Muscle of leg (tissue), 11 donors: ENCODE results near the gene LCA5. TPM values are rescaled to one million over a fixed set of nuclear protein-coding genes. Genes with fewer than 3 reads are reported as not detected.
"Not testable (repeated sequence)": the region's sequence is repeated elsewhere in the genome, so short reads cannot be mapped to it uniquely, and the experiment has no call there.

Experiments used
- DNase-seq: peaks from one replicate; pipeline ENCODE4 v3.0.0; 2013
- H3K27ac ChIP-seq: one replicate; pipeline ENCODE4 v1.5.1; 2013; ENCODE audit warnings: mild to moderate bottlenecking, low read length, control low read depth
- H3K27me3 ChIP-seq: one replicate; pipeline ENCODE4 v1.6.1; 2013; ENCODE audit warnings: low read length; ENCODE audit not compliant: control insufficient read depth, insufficient read depth
- H3K36me3 ChIP-seq: one replicate; pipeline ENCODE4 v1.6.1; 2013; ENCODE audit warnings: low read length; ENCODE audit not compliant: control insufficient read depth, insufficient read depth
- H3K4me1 ChIP-seq: one replicate; pipeline ENCODE4 v1.6.1; 2013; ENCODE audit warnings: low read length; ENCODE audit not compliant: control insufficient read depth, insufficient read depth
- H3K4me3 ChIP-seq: one replicate; pipeline ENCODE4 v1.5.1; 2013; ENCODE audit warnings: low read length, control low read depth
- H3K9me3 ChIP-seq: replicated peaks from 2 replicates; pipeline ENCODE4 v1.6.1; 2013; ENCODE audit warnings: low read depth, low read length; ENCODE audit not compliant: control insufficient read depth
- WGBS: methylation state at CpG from one replicate; pipeline ENCODE4 v1.1.5; 2013; ENCODE audit warnings: missing lambda C conversion rate; ENCODE audit not compliant: insufficient coverage; 5-methylcytosine and 5-hydroxymethylcytosine counted together
- polyA plus RNA-seq, 8 donors: library from polyadenylated mRNA; unstranded; fragments of 120-200 nt; gene quantifications; one replicate each; pipeline versions ENCODE4 v1.2.1 to v1.2.3, GENCODE V29; 2013; ENCODE audit warnings: inconsistent platforms in 1 of 8, low replicate concordance in 1 of 8; ENCODE audit not compliant: insufficient read length in 8 of 8, insufficient read depth in 1 of 8
- total RNA-seq: library from RNA; stranded (reverse); fragments of 120-200 nt; gene quantifications from one replicate; pipeline ENCODE4 v1.2.4, GENCODE V29; 2013

Gene LCA5
- total and polyA plus RNA-seq, 9 donors = 2.9 to 5.9 (median 4.4) TPM

DNA sequence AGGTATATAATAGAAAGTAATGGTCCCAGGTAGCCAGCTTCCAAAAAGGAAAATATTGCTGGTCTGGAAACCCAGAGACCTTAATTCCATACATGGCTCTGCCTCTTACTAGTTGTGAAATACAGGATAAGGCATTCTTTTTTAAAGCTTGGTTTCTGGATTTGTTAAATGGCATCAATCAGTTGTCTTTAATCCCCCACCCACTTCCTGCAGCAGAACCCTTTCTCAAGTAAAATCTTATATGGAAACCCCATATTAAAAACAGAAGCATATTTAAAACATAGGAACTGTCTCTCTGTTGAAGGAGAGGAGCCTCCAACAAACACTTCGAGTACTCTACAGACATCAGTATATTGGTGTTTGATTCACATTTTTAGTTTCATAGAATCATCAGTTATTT lies 6.2 kb upstream of the LCA5 start:
- Histone ChIP-seq H3K27ac (no peak overlapping the region), H3K4me3 (no peak overlapping the region)
- WGBS = no CpG with 5 or more reads among the region's 1 CpG

DNA sequence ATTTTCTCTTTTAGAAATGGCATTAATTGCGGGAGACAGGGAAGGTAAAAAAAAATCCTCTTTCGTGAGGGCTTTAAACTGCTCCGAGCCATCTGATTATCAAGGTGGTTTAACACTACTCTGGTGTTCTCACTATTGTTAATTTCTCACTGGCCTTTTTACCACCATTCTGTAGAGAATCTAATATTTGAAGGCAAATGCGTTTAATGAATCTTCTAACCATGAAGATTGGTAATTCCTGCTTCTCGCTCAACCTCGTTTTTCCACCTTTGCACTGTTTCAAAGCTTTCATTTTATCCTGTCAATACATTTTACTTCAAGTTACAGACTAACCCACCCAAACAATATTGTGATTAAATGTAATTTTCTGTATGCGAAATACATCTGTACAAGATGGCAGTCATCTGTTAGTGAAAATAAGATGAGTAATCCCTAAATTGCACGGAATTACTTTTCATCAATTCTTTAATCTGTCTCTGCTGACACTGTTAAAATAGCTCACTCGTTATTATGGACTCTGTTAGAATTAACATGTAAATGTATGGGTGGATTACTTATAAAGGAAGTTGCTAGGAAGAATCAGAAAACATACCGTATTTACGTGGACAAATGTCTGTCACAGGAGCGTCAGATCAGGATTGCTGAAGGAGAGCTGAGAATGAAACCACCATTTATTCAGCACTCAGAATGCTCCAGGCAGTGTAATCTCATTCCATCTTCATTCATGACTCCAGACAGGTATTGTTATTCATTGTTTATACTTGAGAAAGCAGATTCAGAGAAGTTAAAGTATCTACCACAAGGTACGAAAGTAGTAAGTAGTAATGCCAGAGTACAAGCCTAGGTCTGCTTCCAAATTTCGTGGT lies 1.1 kb upstream of the LCA5 start:
- no peaks in the 10 kb centered on the region for H3K4me1 ChIP-seq
- DNase-seq = peak; percentile 29
- H3K36me3 ChIP-seq = no peaks in the 10 kb centered on the region
- H3K9me3 ChIP-seq = no peaks in the 10 kb centered on the region
- H3K27me3 ChIP-seq = no peaks in the 10 kb centered on the region
- peak overlapping the region; percentile 85 for H3K4me3 ChIP-seq
- peak overlapping the region; percentile 94 for H3K27ac ChIP-seq
- WGBS = 0% methylated on average over 1 of the region's 14 CpGs

More for the DNA sequence above, 6.2 kb upstream of the LCA5 start:
- no peak for DNase-seq
- H3K4me1 ChIP-seq = peaks cover 10% of the 10 kb centered on the region
- no peaks in the 10 kb centered on the region for H3K27me3 ChIP-seq
- peaks cover 5% of the 10 kb centered on the region for H3K36me3 ChIP-seq
- H3K9me3 ChIP-seq = no peaks in the 10 kb centered on the region

DNA sequence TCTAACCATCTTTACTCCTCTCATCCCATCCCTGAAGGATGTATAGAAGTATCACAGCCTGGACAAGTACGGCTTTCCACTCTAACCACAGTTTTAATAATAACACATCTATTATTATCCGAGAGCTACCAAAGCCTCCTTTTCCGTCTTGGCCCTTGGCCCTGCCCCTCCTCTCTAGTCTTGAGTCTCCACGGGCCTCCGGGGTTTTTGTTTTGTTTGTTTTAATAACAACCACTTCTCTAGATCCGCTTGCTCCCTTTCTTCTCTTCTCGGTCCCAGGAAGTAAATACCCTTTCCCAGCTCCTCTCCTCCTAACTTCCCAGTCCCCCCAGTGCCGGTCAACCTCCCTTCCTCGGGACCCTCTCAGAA lies 661 bp downstream of the LCA5 start:
- Histone ChIP-seq H3K9me3 (no peaks in the 10 kb centered on the region), H3K4me3 (peak overlapping the region; percentile 85), H3K36me3 (no peaks in the 10 kb centered on the region), H3K27me3 (no peaks in the 10 kb centered on the region), H3K27ac (peak overlapping the region; percentile 94), H3K4me1 (no peaks in the 10 kb centered on the region)
- peak; percentile 83 for DNase-seq
- WGBS = 0% methylated on average over 4 of the region's 9 CpGs

DNA sequence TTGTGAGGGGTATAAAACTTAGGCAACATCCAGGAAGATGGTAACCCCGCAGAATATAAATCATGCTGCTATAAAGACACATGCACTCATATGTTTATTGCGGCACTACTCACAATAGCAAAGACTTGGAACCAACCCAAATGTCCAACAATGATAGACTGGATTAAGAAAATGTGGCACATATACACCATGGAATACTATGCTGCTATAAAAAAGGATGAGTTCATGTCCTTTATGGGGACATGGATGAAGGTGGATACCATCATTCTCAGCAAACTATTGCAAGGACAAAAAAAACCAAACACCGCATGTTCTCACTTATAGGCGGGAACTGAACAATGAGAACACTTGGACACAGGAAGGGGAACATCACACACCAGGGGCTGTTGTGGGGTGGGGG lies 7.7 kb downstream of the LCA5 start:
- H3K4me3 ChIP-seq, H3K27ac ChIP-seq, DNase-seq, H3K27me3 ChIP-seq, H3K36me3 ChIP-seq, H3K4me1 ChIP-seq, H3K9me3 ChIP-seq: not testable (repeated sequence)
- no CpG with 5 or more reads among the region's 4 CpGs for WGBS

DNA sequence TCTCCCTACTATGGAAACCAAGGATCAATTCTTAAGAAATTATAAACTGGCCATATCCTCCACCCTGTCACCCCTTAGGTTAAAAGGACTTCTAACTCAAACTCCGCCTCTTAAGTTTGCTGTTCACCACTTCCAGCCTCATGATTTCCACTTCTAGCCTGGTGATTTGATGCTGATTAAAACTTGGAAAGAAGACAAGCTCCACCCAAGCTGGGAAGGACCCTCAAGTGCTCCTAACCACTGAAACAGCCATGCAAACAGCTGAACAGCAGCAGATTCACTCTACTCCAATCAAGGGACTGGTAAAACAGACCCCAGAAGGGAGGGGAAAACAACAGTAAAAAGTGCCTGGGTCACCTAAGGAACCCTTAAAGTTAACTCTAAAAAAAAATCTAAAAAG lies 10.3 kb downstream of the LCA5 start:
- Histone ChIP-seq H3K4me1 (no peaks in the 10 kb centered on the region), H3K27ac (no peak overlapping the region), H3K27me3 (no peaks in the 10 kb centered on the region), H3K36me3 (no peaks in the 10 kb centered on the region), H3K9me3 (no peaks in the 10 kb centered on the region), H3K4me3 (no peak overlapping the region)
- DNase-seq = no peak
- WGBS = no CpG with 5 or more reads among the region's 1 CpG

DNA sequence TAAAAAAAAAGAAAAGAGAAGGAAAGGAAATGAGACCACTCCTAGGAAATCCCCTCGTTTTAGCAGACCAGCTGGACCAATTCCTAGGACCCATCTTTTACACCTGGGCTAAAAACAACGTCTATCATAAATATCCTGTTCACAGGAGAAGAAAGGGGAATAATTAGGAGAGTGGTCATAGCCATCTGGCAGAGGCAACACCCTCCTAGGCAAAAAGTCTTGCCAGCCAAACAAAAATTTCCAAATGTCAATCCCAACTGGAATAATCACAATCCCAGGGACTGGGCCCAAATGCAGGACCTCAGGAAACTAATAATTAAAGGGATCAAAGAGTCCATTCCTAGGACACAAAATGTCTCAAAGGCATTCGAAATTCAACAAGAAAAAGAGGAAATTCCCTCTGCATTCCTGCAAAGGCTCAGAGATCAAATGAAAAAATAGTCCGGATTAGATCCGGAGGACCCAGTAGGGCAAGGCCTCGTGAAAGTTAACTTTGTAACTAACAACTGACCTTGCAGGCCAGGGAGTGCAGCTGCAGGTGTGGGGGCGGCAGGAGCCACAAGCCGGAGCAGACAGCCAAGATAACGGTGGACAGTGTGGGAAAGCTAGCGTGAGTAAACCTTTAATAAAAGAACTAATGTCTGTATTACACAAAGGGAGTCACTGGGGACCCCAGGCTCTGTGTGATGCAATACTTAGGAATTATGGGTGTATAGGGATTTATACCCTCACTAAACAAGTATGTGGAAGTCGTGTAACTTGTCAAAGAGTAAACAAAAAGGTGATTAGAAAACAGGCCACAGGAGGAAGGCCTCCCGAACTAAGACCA lies 11.7 kb downstream of the LCA5 start:
- Histone ChIP-seq H3K36me3 (no peaks in the 10 kb centered on the region), H3K27me3 (no peaks in the 10 kb centered on the region), H3K4me1 (no peaks in the 10 kb centered on the region), H3K27ac (peak overlapping the region; percentile 7), H3K4me3 (no peak overlapping the region), H3K9me3 (no peaks in the 10 kb centered on the region)
- 11% methylated on average over 4 of the region's 12 CpGs for WGBS
- DNase-seq = peak; percentile 30

DNA sequence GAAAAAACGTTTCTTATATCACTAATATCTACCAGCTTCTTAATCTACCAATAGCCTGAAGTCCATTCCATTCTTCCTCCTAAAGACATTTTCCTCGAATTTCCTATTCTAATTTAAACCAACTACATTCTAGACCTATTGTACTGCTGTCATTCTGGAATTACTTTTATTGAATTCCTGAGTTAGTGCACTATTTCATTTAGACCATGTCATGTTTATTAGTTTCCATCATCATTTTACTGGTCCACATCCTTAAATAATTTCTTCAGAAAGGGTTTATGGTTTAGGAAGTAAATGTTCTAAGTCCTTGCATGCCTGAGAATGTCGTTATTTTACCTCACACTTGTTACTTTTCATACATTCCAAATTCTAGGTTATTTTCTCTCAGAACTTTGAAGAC lies 13.2 kb downstream of the LCA5 start:
- no peaks in the 10 kb centered on the region for H3K36me3 ChIP-seq
- no peak overlapping the region for H3K27ac ChIP-seq
- no peak overlapping the region for H3K4me3 ChIP-seq
- H3K27me3 ChIP-seq = no peaks in the 10 kb centered on the region
- no CpG with 5 or more reads among the region's 3 CpGs for WGBS
- H3K9me3 ChIP-seq = no peaks in the 10 kb centered on the region
- no peaks in the 10 kb centered on the region for H3K4me1 ChIP-seq
- no peak for DNase-seq

DNA sequence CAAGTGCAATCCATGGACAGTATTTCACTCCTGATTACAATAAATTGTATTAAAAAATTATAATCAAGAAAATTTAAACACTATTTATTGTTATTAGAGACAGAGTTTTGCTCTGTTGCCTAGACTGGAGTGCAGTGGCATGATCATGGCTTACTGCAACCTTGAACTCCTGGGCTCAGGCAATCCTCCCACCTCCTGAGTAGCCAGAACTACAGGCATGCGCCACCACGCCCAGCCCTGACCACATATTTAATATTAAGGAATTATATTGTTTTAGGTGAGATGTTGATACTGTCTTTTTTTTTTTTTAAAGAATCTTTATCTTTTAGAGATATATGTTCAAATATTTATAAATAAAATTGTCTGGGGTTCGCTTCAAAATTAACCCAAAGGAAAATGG lies 14.6 kb downstream of the LCA5 start:
- WGBS = no CpG with 5 or more reads among the region's 3 CpGs
- Histone ChIP-seq H3K36me3 (no peaks in the 10 kb centered on the region), H3K4me3 (no peak overlapping the region), H3K9me3 (no peaks in the 10 kb centered on the region), H3K27ac (no peak overlapping the region), H3K27me3 (no peaks in the 10 kb centered on the region), H3K4me1 (no peaks in the 10 kb centered on the region)
- no peak for DNase-seq

DNA sequence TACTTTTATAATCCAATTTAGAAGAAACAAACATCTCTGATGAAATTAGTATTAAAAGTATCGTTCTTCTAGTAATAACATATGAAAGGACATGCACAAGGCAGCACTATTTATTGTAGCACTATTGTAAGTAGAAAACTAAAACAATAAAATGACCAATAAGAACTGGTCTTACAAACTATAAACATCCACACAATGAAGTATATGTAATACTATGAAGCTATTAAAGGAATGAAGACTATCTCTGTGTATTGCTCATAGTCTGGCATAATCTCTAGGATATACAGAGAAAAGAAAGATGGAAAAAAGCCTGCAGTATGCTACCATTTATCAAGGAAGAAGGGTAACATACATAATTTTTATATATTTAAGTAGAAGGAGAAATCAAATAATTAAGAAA lies 16.7 kb downstream of the LCA5 start:
- H3K4me3 ChIP-seq = no peak overlapping the region
- no peaks in the 10 kb centered on the region for H3K4me1 ChIP-seq

DNA sequence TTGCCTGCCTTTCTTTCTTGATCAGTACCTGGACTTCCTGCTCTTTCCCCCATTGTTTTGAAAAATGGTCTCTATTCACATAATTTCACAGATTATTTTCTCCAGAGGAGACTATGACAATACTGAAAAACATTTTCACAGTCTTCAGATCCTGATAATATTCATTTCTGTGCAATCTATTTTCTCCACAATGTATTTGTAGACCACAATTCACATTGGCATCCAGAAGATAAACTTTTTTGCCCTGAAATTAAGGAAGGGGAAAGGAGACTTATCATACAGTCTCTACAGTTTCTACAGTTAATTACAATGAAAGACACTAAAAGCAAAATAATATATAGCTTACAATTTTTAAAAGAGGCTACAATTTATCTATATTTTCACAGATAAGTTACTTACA lies 18.4 kb downstream of the LCA5 start:
- no peaks in the 10 kb centered on the region for H3K36me3 ChIP-seq
- H3K4me1 ChIP-seq = no peaks in the 10 kb centered on the region
- no peaks in the 10 kb centered on the region for H3K9me3 ChIP-seq
- H3K27ac ChIP-seq = no peak overlapping the region
- no peak overlapping the region for H3K4me3 ChIP-seq
- no peaks in the 10 kb centered on the region for H3K27me3 ChIP-seq
- no peak for DNase-seq

More for the DNA sequence above, 16.7 kb downstream of the LCA5 start:
- DNase-seq = no peak
- no peaks in the 10 kb centered on the region for H3K36me3 ChIP-seq
- H3K27ac ChIP-seq = no peak overlapping the region
- no peaks in the 10 kb centered on the region for H3K27me3 ChIP-seq
- no peaks in the 10 kb centered on the region for H3K9me3 ChIP-seq
- no CpG with 5 or more reads among the region's 1 CpG for WGBS
